Measurements from ENCODE around the gene TRIM75. TPM values are rescaled to one million over a fixed set of nuclear protein-coding genes. Genes with fewer than 3 reads are reported as not detected.

Gene TRIM75
- total and polyA plus RNA-seq, 2 of the 13 experiments (the other 11 are each of a cell fraction or from before 2014, with no cell fraction given), result not detected

DNA sequence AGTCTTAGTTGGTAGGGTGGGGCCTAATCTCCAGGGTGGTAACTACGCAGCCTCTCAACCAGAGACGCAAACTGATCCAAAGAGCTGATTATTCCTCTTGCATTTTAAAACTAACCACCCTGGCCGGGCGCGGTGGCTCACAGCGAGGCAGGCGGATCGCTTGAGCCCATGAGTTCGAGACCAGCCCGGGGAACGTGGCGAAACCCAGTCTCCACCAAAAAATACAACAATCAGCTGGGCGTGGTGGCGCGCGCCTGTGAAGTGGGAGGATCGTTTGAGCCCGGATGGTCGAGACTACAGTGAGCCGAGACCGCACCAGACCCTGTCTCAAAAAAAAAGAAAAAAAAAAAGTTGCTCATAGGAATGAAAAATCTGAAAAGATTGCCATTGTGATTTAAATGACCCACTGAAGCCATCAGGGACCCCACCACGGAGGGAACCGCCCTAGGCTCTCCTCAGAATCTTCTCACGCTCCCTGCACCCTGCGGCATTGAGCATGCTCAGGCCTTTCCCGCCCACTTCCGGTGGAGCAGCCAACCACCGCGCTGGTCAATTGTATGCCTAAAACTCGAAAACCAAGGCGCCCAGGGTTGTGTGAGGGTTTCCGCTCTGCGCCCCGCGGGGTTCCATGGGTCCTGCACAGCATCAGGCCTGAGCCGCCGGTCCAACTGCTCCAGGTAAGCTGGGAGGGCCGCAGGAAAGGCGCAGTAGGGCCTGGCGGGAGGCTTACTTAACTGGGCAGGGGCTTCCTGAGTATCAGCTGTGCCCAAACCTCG lies 22.0 kb upstream of the TRIM75 start, which contains the start of gene TRIM60:
Gene TRIM60, plus strand, starts transcription at position 564 of the 776 bp plus-strand sequence. CDS start 8,074 bp downstream, outside the sequence.
- WGBS (ENCODE audit: low lambda C conversion rate), result 76% methylated on average over 41 of the region's 41 CpGs
- Histone ChIP-seq H3K27me3 (ENCODE audit: control insufficient read depth in 1 of 2, insufficient read depth in 2 of 2, low read length in 2 of 2) (peaks cover 0 to 5% of the 10 kb centered on the region in 2 experiments; a peak in 1 of 5 replicates), H2AFZ (ENCODE audit: low read length) (no peak within 1 kb of the TSS), H3K36me3 (replicated peaks in 1 of 2; ENCODE audit: control insufficient read depth in 1 of 2, insufficient read depth in 2 of 2, low read length in 2 of 2) (no peaks in the 10 kb centered on the region), H3K79me2 (ENCODE audit: insufficient read depth, low read length) (no peaks in the 10 kb centered on the region), H3K4me1 (ENCODE audit: insufficient read depth, low read length) (no peaks in the 10 kb centered on the region), H3K9ac (ENCODE audit: insufficient read depth, low read depth, low read length) (no peak within 1 kb of the TSS), H3K9me3 (ENCODE audit: low read length) (no peaks in the 10 kb centered on the region), H3K4me2 (ENCODE audit: low read depth, low read length) (no peak within 1 kb of the TSS), H4K20me1 (ENCODE audit: insufficient read depth, low read length) (no peaks in the 10 kb centered on the region), H3K4me3 (replicated peaks in 1 of 3; ENCODE audit: insufficient read depth in 1 of 3, low read depth in 2 of 3, low read length in 3 of 3) (no peak within 1 kb of the TSS), H3K27ac (ENCODE audit: extremely low read length, insufficient read depth, low read length) (no peak within 1 kb of the TSS)
- BruUV-seq (replicated peaks), result no TSS peak
- CTCF ChIA-PET (ENCODE audit: low intra/inter-chr PET ratio, low total read pairs), result no interaction called here
- in situ Hi-C loops (cut with HindIII; ENCODE audit: extremely low pct_ligation_motif_present, low pct_unique_long_range_greater_than_20kb), result no loop called here
- FAIRE-seq (no peak), DNase-seq (ENCODE audit: low spot score) (no peak), ATAC-seq (no peak)
- POLR2A ChIA-PET, result no interaction called here
- intact Hi-C loops (cut with micrococcal nuclease; ENCODE audit: unreplicated experiment), result no loop called here
- TF ChIP-seq TAF15 (IDR thresholded peaks at IDR 0.05; ENCODE audit: low read depth, low read length, poor library complexity, severe bottlenecking) (no peak), ZNF263 (CRISPR knock-in tag; IDR thresholded peaks at IDR 0.05) (no peak), DR1 (CRISPR knock-in tag; IDR thresholded peaks at IDR 0.05) (no peak), SSRP1 (CRISPR knock-in tag; IDR thresholded peaks at IDR 0.05) (no peak), GPN1 (CRISPR knock-in tag; IDR thresholded peaks at IDR 0.05; ENCODE audit: borderline replicate concordance) (no peak), ZFP37 (CRISPR knock-in tag; IDR thresholded peaks at IDR 0.05; ENCODE audit: borderline replicate concordance) (no peak), ZNF678 (CRISPR knock-in tag; IDR thresholded peaks at IDR 0.05) (no peak), ZNF496 (CRISPR knock-in tag; IDR thresholded peaks at IDR 0.05; ENCODE audit: insufficient replicate concordance) (no peak), ARID2 (CRISPR knock-in tag; IDR thresholded peaks at IDR 0.05; ENCODE audit: borderline replicate concordance) (no peak), ZNF383 (CRISPR knock-in tag; IDR thresholded peaks at IDR 0.05; ENCODE audit: borderline replicate concordance) (no peak)
- TF ChIP-seq, protein P1, sequence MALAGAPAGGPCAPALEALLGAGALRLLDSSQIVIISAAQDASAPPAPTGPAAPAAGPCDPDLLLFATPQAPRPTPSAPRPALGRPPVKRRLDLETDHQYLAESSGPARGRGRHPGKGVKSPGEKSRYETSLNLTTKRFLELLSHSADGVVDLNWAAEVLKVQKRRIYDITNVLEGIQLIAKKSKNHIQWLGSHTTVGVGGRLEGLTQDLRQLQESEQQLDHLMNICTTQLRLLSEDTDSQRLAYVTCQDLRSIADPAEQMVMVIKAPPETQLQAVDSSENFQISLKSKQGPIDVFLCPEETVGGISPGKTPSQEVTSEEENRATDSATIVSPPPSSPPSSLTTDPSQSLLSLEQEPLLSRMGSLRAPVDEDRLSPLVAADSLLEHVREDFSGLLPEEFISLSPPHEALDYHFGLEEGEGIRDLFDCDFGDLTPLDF (CRISPR knock-in tag; IDR thresholded peaks at IDR 0.05), result no peak
- TF ChIP-seq, protein P2, sequence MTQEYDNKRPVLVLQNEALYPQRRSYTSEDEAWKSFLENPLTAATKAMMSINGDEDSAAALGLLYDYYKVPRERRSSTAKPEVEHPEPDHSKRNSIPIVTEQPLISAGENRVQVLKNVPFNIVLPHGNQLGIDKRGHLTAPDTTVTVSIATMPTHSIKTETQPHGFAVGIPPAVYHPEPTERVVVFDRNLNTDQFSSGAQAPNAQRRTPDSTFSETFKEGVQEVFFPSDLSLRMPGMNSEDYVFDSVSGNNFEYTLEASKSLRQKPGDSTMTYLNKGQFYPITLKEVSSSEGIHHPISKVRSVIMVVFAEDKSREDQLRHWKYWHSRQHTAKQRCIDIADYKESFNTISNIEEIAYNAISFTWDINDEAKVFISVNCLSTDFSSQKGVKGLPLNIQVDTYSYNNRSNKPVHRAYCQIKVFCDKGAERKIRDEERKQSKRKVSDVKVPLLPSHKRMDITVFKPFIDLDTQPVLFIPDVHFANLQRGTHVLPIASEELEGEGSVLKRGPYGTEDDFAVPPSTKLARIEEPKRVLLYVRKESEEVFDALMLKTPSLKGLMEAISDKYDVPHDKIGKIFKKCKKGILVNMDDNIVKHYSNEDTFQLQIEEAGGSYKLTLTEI (CRISPR knock-in tag; conservative IDR thresholded peaks at IDR 0.05), result no peak
